Adrenal gland (tissue), 5 donors: Measurements from ENCODE around the gene EXOC4.

ENCODE experiments used
- CTCF ChIP-seq, 6 experiments: fragments of 450-650 bp in 4 of 6; fragments of 200-600 bp in 2 of 6; sonication (generic) in 1 of 6; IDR thresholded peaks; 1 replicate in 5 of 6; 2 replicates in 1 of 6; pipeline versions ENCODE4 v1.5.1 to v1.8.0; 2016 to 2021; ENCODE audit warnings: antibody characterized with exemption in 6 of 6, mild to moderate bottlenecking in 2 of 6, moderate library complexity in 1 of 6
- POLR2A ChIP-seq, 2 donors: fragments of 450-650 bp; IDR thresholded peaks; one replicate each; pipeline ENCODE4 v1.6.1; 2017; ENCODE audit warnings: antibody characterized with exemption in 2 of 2, mild to moderate bottlenecking in 2 of 2, moderate library complexity in 1 of 2
- donor health status: DM: no; HTN: no; CAD: no.

- TF ChIP-seq CTCF (IDR thresholded peaks at IDR 0.05) (no peak), POLR2A (IDR thresholded peaks at IDR 0.05) (no peak)
Measured at GRCh38 chr7:134045716-134046115, 792.8 kb downstream of the EXOC4 start.
